Activated CD4-positive, alpha-beta T cell treated with anti-CD3 and anti-CD28 coated beads, Interleukin-2, Interleukin-4, amounts not matched to agents 100 ng/mL and 50 ng/mL, durations not matched to agents 16 hours and 8 hours (primary cell): ENCODE measurements around the gene PHRF1.
"Not testable (repeated sequence)": the region's sequence is repeated elsewhere in the genome, so short reads cannot be mapped to it uniquely, and the experiment has no call there.

Experiments
- DNase-seq: peaks from one replicate; pipeline ENCODE4 v3.0.0-alpha.2; 2020; ENCODE audit warnings: low spot score

PHRF1 gene

GRCh38 chr11:635945-636510 is 59.8 kb downstream of the PHRF1 start:
- DNase-seq, result no peak

- DNase-seq, result no peak
Observed at GRCh38 chr11:636511-637332, 60.5 kb downstream of the PHRF1 start, which contains the start of gene DRD4. Gene DRD4 (plus strand): TSS chr11:637269. CDS start chr11:637305, 36 bp downstream.

- no peak for DNase-seq
Observed at GRCh38 chr11:637333-637592, 61.0 kb downstream of the PHRF1 start.

- no peak for DNase-seq
Observed at GRCh38 chr11:637593-638521, 61.6 kb downstream of the PHRF1 start.

- no peak for DNase-seq
Observed at GRCh38 chr11:638631-639331, 62.5 kb downstream of the PHRF1 start.

GRCh38 chr11:639332-639955 is 63.2 kb downstream of the PHRF1 start:
- DNase-seq, result no peak

- no peak for DNase-seq
Observed at GRCh38 chr11:640021-640706, 63.9 kb downstream of the PHRF1 start.

- no peak for DNase-seq
Observed at GRCh38 chr11:641806-642370, 65.6 kb downstream of the PHRF1 start.

GRCh38 chr11:643366-643765 is 67.1 kb downstream of the PHRF1 start:
- DNase-seq, result no peak

- no peak for DNase-seq
Observed at GRCh38 chr11:643849-644738, 67.8 kb downstream of the PHRF1 start.

- DNase-seq, result no peak
Observed at GRCh38 chr11:645536-645935, 69.3 kb downstream of the PHRF1 start.

- no peak for DNase-seq
Observed at GRCh38 chr11:646214-646613, 69.9 kb downstream of the PHRF1 start.

- not testable (repeated sequence) for DNase-seq
Observed at GRCh38 chr11:647672-648158, 71.4 kb downstream of the PHRF1 start.

GRCh38 chr11:650482-650881 is 74.2 kb downstream of the PHRF1 start:
- DNase-seq, result no peak

- not testable (repeated sequence) for DNase-seq
Observed at GRCh38 chr11:653136-653535, 76.9 kb downstream of the PHRF1 start.

- no peak for DNase-seq
Observed at GRCh38 chr11:653837-654236, 77.6 kb downstream of the PHRF1 start.

GRCh38 chr11:654444-654843 is 78.2 kb downstream of the PHRF1 start:
- DNase-seq, result not testable (repeated sequence)

GRCh38 chr11:655036-655726 is 78.9 kb downstream of the PHRF1 start:
- no peak for DNase-seq

- DNase-seq, result no peak
Observed at GRCh38 chr11:656426-656825, 80.2 kb downstream of the PHRF1 start.
